Left hindlimb (tissue), 1 donor: ENCODE data around the gene COX10.
"Not testable (repeated sequence)": the region's sequence is repeated elsewhere in the genome, so short reads cannot be mapped to it uniquely, and the experiment has no call there.

Experiments
- DNase-seq: peaks from one replicate; pipeline ENCODE4 v3.0.0-alpha.2; 2018

Gene COX10

DNA sequence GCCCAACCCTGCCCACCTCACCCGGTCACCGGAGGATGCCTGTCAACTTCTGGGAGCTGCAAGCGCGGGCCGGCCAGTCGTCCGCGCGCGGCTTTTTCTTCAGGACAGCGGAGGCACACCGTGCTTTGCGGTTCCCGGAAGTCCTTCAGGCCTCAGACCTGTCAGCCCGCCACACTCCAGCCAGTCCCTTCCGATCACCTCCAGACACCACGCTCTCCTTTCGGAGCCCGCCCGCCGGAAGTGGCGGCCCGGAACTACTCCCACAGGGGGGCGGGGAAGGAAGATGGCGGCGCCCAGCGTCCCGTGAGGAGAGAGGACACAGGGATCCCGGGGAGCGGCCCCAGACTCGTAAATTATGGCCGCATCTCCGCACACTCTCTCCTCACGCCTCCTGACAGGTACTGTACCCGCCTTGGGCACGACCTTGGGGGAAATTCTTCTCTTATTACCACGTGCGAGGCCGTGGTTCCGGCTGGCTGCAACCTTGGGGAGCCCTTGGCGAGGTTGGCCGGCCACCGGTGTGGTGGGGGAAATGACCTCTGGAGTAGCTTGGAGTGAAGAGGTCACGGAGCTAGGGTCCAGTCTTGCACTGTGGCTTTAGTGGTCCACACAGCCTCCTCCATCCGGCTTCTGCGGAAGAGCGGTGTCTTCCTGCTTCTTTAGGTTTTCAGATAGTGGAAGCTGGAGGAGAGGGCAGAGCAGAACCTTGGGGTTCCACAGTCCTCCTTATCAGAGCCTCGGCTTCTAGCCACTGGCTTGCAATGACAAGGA lies at the start of gene COX10:
Gene COX10, plus strand, starts transcription at position 254 of the 771 bp plus-strand sequence. Its CDS starts 102 bp downstream, at position 356.
- peak; percentile 92 for DNase-seq

DNA sequence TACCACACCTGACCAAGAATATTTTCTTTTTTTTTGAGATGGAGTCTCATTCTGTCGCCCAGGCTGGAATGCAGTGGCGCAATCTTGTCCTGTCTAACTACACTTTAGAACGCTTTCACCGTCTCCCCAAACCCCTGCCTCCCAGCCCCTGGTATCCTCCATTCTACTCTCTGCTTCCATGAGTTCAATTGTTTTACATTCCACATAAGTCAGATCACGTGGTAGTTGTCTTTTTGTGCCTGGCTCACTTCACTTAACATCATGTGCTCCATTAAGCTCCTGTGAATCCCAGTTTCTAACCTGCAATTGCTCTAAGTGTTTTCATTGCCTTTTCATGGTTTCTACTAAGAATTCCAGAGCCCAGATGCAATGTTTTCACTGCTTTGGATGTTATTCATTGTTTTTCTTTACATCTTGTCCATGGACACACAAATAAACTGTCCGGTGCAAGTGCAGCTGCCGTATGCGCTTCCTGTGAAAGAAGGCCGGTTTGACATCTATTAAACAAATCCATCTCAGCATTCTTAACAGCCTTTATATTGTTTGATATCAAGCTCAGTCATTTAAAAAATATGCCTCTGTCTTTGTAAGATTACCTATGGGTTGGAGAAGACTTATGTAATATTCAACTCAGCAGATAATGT lies 47.5 kb upstream of the COX10 start:
- DNase-seq: not testable (repeated sequence)

DNA sequence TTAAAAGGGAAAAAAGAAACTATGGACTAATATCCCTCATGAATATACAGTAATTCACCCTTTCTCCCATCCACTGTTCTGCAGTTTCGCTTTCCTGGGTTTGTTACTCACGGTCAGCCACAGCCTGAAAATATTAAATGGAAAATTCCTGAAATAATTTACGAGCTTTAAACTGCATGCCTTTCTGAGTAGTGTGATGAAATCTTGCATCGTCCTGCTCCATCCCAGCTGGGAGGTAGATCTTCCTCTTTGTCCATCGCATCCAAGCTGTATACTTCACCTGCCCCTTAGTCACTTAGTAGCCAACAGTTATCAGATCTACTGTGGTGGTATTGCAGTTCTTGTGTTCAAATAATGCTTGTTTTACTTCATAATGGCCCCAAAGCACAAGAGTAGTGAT lies 39.5 kb upstream of the COX10 start:
- not testable (repeated sequence) for DNase-seq

DNA sequence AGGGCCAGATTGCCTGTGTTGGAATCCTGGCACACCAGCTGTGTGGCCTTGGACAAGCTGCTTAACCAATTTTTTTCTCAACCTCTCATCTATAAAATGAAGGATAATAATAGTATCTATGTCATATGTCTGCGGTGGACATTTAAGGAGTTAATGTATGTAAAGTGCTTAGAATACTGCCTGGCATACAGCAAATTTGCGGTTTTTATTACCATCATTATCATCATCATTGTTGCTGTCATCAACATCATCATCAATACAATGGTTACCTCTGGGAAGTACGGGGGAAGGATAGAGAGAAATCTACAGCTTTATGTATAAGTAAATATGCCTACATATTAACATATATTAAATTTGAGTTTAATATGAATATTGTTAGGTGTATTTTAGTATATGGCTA lies 37.1 kb upstream of the COX10 start:
- no peak for DNase-seq

DNA sequence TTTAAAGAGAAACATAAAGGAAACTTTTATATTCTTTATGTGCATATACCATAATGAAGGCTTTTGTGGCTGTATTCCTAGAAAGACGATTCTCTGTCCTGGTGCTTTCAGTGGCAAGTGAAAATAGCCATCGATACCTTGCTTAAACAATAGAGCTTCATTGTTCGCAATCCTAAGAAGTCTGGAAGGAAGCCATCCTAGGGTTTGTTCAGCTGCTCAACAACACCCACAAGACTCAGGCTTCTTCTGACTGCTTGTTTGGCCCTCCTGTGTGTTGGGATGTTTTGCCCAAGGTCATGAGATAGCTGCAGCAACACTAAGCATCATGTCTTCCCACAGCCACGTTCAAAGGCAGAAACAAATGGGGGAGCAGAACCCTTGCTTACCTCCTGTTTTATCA lies 36.1 kb upstream of the COX10 start:
- no peak for DNase-seq

DNA sequence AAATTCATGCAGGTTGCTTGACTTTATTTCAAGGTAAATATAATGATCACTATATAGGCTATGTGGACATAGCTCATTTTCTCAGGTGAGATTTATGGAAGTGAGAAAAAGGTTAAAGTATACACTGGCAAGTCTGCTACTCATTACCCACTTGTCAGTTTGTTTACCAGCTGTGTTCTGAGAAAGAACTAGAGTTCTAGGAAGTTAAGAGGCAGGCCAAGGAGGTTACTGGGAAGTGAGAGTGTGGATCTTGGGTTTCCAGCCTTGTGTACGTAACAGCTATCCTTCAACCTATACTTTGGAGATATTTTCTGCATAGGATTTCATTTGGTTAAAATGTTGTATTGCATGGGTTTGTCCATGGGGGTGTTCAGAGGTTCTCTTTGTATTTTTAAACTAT lies 31.9 kb upstream of the COX10 start:
- DNase-seq: no peak

DNA sequence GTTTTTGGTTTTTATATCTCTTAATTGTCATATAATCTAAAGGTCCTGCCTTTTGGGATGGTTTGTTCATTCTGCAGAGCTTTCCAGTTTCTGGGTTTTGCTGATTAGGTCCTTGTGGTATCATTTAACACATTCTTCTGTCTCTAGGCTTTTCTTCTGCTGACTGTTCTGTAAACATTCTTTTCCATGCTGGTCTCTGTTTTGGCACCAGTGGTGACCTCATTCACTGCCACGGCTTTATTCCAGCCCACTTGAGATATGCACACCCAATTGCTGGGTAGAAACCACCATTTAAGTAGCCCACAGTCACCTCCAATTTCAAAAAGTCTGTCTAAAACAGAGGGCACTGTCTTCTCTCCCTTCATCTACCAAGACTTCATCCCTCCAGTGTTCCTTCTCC lies 31.1 kb upstream of the COX10 start:
- no peak for DNase-seq

DNA sequence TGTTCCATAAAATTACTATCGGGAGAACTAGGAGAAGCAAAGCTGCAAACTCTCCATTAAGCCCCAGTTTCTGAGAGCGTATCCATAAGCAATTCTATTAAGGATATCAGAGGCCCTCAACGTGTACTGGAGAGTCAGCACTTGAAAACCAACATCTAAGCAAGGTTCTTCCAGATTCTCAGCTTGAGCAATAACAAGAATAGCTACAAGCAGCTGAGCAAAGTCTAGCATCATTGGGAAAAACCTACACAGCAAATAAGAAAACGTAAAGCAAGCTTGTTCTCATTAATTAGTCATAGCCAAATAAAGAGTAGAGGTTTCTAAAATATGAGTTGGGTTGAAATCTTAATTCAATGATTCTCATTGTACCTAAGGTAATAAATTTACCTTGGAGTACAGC lies 26.9 kb upstream of the COX10 start:
- DNase-seq: no peak

DNA sequence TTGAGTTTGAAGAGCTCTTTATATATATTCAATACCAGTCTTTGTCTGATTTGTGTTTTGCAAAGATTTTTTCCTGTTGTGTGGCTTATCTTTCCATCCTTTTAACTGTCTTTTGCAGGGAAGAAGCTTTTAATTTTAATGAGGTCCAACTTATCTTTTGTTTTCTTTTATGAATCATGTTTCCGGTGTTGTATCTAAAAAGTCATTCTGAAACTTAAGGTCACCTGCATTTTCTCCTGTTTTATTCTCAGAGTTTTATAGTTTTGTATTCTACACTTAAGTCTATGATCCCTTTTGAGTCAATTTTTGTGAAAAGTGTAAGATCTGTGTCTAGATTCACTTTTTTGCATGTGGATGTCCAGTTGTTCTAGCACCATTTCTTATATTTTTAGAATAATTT lies 24.6 kb upstream of the COX10 start:
- no peak for DNase-seq

DNA sequence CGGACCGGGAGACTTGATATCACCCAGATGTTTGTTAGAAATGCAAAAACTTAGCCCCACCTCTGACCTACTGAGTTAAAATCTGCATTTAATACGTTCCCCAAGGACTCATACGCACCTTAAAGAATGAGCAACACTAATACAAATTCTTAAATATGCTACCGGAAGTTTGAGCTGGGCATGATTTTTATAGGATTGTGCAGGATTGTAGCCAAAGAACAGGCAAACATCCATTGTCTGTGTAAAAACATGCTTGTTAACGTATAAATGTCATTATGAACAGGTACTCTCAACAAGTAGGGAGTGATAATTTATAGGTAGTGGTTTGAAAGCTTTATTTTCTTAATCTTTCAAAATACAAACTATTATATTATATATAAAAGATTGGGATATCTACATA lies 22.3 kb upstream of the COX10 start:
- DNase-seq: no peak

DNA sequence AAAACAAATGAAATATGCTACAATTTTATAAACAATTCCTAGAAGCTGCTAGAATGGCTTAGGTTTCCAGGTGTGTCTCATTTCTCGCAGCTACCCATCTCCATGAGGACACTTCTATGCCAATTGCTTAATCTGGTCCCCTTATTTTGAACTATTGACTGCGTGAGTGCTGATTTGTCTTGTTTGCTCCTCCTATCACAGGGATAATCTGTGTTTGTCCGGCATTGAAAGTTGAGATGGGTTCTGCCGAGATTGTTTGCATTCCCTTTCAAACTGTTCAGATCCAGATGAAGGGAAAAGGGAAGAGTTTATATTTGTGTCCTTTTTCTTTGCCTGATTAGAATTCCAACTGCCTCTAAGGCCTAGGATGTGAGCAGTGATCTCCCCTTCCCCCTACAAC lies 21.7 kb upstream of the COX10 start:
- no peak for DNase-seq

DNA sequence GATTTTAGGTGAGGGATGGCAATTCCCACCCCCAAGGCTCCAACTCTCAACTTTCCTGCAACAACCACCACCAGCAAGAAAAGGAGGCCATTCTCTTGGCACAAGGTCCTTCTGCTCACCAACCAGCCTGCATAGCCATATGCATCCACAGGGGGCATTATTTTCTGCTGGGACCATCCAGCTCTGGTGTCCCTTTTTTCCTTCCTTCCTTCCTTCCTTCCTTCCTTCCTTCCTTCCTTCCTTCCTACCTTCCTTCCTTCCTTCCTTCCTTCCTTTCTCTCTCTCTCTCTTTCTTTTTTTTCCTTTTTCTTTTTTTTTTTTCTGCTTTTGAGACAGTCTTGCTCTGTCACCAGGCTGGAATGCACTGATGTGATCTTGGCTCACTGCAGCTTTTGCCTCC lies 21.1 kb upstream of the COX10 start:
- DNase-seq: no peak

DNA sequence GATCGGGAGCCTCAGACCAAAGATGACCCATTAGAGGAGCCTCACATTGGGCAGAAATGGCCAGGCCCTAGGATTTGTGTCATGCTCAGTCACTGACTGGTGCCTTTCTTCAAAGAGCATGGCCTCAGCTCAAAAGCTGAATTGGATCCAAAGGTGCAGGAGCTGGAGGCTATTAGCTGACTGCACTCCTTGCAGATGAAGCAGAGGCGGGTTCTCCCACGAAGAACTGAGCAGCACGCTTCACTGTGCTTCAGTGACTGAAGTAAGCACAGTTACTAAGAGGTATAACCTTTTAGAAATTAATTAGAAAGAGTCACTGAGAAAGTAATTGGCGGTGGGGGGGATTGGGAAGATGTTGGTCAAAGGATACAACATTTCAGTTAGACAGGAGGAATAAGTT lies 18.7 kb upstream of the COX10 start:
- DNase-seq: no peak

DNA sequence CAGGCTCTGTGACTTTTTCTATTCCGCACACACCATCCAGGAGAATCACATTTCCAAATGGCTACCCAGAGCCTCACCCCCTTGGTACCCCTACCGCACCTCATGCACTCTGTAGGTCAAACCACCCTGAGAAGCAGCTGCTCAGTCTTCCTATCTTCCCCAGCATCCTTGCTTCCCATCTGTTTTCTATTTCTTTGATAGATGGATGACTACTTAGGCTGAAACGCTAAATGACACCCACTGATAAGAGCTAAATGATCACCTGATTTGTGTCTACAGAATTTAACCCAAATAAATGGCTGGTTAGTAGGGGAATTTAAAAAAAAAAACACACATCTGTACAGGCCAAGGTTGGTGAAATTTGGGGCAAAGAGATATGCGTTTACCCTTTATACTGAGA lies 17.6 kb upstream of the COX10 start:
- DNase-seq: no peak

DNA sequence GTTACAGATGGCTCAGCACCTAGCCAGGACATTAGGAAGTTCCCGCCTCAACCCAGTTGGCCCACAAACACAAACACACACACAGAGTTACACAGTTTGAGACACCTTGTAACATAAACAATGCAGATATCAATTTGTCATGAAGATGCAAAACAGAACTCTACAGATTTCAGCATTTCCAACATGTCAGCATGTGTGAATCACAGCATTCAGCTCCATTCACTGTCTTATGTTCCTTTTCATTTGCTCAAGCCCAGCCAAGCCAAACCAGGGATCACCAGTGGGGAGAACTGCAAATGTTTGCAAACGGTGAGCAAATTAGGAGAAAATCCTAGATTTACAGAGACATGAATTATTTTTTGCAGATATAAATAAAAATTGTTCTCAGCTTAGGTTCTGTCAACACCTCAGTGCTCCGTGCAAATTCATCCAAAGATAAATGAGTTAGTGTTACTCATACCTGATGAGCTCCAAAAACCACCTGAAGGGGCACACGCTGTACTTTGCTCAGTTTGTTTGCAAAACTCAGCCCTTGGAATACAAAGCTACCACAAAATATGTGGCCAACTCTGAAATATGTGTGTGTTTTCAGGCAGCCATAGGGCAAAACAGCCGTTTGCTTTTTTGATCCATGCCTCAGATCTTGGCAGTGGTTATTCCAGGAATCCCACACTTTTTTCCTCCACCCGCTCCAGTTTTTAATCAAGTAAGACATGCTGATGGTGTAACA lies 16.3 kb upstream of the COX10 start:
- DNase-seq: no peak

DNA sequence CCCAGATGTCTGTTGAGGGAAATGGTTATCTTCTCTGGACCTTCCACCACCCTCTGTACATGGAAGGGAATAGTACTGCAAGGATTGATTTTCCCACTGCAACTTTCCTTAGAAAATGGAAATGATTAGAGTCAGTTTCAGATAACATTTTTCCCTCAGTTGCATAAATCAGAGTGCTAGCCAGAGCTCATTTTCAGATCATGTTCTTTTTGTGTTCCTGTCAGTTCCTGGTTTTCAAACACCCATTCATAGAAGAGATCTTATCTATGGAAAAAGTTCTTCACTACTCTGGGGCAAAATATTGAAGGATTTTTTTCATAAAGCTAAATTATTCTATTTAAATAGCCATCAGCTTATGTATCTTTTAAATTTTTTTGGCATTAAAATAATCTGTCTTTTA lies 11.7 kb upstream of the COX10 start:
- DNase-seq: no peak

DNA sequence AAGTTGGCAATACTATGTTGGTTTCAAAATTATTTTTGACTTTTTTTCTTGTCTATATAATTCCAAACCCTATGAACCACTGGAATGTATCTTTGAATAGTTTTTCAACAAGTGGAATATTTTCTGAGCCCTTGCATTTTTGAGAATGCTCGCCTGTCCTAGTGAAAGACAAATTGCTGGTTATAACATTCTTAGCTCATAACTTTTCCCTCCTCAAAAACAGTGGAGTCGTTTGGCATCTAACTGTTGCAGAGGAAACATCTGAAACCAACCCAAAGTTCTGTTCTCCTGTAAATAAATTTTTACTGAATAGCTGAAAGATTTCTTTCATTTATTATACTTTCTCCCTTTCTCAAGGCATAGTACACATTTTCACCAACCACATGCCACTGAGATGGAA lies 11.3 kb upstream of the COX10 start:
- DNase-seq: no peak

DNA sequence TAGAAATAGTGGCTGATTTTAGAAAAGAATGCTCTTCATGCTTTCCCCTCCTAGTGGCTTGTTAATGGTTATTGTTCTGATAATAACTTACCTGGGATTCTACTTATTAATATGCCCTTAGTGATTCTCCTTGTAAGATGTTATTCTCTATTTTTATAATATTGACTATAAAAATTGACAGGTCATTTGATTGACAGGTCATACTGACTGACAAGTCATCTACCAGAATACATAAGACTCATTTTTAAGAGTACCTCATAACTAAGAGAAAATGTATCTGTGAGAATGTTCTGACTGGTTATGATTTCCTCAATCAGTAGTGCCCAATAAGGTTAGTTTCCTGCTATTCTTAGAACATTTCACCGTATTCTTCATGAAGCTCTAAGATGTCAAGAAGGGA lies 8.6 kb upstream of the COX10 start:
- no peak for DNase-seq

DNA sequence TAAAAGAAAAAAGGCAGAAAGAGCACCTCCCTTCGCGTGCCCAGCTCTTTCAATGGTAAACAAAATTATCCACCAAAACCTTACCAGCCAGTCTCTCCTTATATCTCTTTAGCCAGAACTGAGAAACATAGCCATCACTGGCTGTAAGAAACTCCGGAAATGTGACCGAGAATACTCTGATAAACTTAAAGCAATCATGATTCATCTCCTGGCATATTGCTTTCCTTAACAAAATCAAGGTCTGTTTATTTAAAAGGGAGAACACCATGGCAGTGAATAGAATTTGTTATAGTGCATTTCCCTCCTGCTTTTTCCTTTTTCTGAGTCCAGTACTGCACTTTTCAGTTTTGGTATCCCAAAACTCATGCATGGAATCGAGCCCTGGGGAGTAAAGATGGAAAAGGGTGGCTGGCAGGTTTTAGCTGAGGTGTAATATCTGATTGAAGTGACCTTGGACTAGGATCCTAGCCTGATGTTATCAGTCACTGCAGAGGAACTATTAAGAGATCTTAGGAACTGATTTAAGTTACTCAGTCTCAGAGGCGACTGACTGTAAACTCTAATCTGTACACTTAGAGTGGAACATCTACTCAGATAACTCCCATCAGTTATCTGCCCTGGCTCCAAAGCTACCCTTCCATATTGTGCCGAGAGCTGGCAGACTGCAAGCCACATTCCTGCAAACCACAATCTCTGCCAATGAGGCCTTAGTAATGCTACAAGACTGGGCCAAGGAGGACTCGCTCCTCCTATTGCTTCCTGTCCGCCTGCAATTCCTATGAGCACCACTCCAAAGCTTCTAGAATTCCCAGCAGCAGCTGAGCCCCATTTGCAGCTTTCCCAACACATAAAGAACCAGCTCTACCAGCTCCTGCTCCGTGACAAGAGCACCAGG lies 7.4 kb upstream of the COX10 start:
- no peak for DNase-seq

DNA sequence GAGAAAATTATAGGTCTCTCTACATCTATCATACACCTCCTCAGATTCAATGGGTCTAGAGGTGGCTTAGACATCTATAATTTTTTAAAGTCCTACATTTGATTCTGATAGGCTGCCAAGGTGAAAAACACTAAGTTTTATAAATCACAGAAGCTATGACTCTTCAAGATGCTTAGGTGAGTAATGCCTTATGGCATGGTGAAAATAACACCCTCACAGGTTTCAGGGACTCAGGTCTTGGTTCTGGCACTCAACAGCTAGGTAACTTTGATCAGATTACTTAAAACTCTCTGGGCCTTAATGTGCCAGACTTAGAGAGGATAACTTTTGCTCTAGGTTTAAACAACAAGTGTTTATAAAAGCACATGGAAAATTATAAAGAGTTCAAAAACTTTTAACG lies 2.0 kb upstream of the COX10 start:
- DNase-seq: no peak

DNA sequence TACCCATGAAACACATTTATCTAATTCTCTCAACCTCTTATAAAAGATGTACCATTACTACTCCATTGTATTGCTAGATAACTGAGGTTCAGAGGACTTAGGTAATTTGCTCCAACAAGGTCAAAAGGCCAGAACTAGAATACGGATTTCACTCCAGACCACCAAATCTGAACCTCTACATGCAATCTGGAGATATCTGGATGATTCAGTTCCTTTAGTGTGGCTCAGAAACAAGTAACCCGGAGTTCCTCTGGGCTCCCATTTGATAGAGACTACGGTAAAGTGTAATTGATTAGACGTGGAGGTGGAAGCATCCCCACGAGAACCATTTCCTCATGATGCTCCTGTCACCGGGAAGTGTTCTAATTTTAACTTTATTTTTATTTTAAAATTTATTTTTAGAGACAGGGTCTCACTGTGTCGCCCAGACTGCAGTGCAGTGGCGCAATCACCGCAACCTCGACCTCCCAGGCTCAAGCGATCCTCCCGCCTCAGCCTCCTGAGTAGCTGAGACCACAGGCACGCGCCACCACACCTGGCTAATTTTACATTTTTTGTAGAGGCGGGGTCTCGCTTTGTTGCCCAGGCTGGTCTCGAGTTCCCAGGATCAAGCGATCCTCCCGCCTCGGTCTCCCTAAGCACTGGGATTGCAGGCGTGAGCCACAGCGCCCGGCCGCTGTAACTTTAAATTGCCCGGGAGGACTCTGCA lies 608 bp upstream of the COX10 start:
- no peak for DNase-seq

DNA sequence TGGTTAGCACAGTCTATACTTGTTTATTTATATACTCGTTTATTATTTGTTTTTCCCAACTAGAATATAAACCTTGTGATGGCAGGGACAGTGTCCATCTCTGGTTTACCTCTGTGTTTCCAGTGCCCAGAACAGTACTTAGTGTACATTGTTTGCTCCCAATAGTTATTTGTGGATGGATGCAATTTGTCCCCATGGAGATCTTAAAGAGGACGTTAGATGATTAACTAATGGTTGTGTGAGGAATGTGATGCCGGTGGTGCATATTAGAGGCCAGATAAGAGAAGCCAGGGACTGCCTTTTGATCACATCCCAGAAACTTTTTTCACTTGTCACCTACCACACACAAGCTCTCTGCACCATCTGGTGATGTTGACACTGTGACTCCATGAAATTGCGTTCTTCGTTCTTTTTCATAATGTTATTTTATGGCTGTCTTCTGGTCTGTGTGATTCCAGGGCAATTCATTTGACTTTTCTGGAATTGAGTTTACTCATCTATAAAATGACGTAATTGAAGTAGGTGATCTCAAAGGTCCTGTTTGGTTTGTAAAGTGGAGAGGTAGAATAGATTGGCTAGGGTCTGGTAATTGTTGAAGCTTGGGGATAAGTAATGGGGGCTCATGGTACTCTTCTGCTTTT lies 1.2 kb downstream of the COX10 start:
- no peak for DNase-seq
